WTC11 (cell line): Measurements from ENCODE around the gene RGS5. TPM values are rescaled to one million over a fixed set of nuclear protein-coding genes. Genes with fewer than 3 reads are reported as not detected.
A peak's percentile ranks its signal among the peaks of the same experiment; 100 is the strongest.
"Not testable (repeated sequence)": the region's sequence is repeated elsewhere in the genome, so short reads cannot be mapped to it uniquely, and the experiment has no call there.

Source experiments
- ATAC-seq: fragments of 200-7000 bp; cut with Tn5 transposase; 2 replicates; pipeline ENCODE4 v1.10.0; 2021; ENCODE audit warnings: mild to moderate bottlenecking, moderate library complexity
- Bru-seq: library from RNA; stranded (reverse); fragments of 400-500 nt; gene quantifications from one replicate; lab custom pipeline; 2021; lab: Mats Ljungman, UMichigan
- CTCF ChIA-PET: fragments of 300-600 bp; sonication (Branson Sonifier 250); formaldehyde crosslinking; loops from one replicate; lab custom pipeline; 2021; ENCODE audit warnings: antibody characterized with exemption; lab: Charles Lee
- POLR2A ChIA-PET: fragments of 350-600 bp; sonication (Branson Sonifier 250); formaldehyde crosslinking; loops from one replicate; lab custom pipeline; 2021; ENCODE audit warnings: antibody characterized with exemption; lab: Charles Lee
- DNase-seq: peaks from one replicate; pipeline ENCODE4 v3.0.0; 2021; ENCODE audit warnings: low spot score
- H3K27ac Mint-ChIP-seq: 2 replicates; pipeline ENCODE4 v1.8.0; 2021; ENCODE audit warnings: mixed read lengths
- H3K27me3 Mint-ChIP-seq: 2 replicates; pipeline ENCODE4 v1.8.0; 2021; ENCODE audit warnings: low read depth, mild to moderate bottlenecking, moderate library complexity, mixed read lengths
- H3K36me3 Mint-ChIP-seq: 2 replicates; pipeline ENCODE4 v1.8.0; 2021; ENCODE audit warnings: mixed read lengths
- H3K4me1 Mint-ChIP-seq: 2 replicates; pipeline ENCODE4 v1.8.0; 2022; ENCODE audit warnings: mixed read lengths
- H3K4me3 Mint-ChIP-seq: 2 replicates; pipeline ENCODE4 v1.8.0; 2021; ENCODE audit warnings: mild to moderate bottlenecking, moderate library complexity, mixed read lengths
- H3K9me3 Mint-ChIP-seq: 2 replicates; pipeline ENCODE4 v1.8.0; 2021; ENCODE audit warnings: mixed read lengths
- CREB1 ChIP-seq: sonication (generic); formaldehyde crosslinking; IDR thresholded peaks from 2 replicates; pipeline ENCODE4 v1.8.0; 2023; ENCODE audit warnings: mild to moderate bottlenecking, missing genetic modification reagents
- CREM ChIP-seq: sonication (generic); formaldehyde crosslinking; IDR thresholded peaks from 2 replicates; pipeline ENCODE4 v1.8.1; 2022; ENCODE audit warnings: mild to moderate bottlenecking, missing genetic modification reagents, moderate library complexity
- CTCF ChIP-seq: fragments of 200-600 bp; IDR thresholded peaks from 2 replicates; pipeline ENCODE4 v1.8.0; 2022; ENCODE audit warnings: antibody characterized with exemption
- MXD4 ChIP-seq: fragments of 250-450 bp; sonication (Bioruptor Pico); IDR thresholded peaks from 2 replicates; pipeline ENCODE4 v1.8.0; 2021; ENCODE audit warnings: mild to moderate bottlenecking, moderate library complexity, borderline replicate concordance
- NFATC4 ChIP-seq: fragments of 250-450 bp; sonication (Bioruptor Pico); IDR thresholded peaks from 2 replicates; pipeline ENCODE4 v1.9.0; 2021; ENCODE audit warnings: mild to moderate bottlenecking
- NR2C2 ChIP-seq: sonication (generic); formaldehyde crosslinking; IDR thresholded peaks from 2 replicates; pipeline ENCODE4 v1.8.0; 2022; ENCODE audit warnings: mild to moderate bottlenecking, missing genetic modification reagents
- PRRX2 ChIP-seq: fragments of 250-450 bp; sonication (Bioruptor Pico); IDR thresholded peaks from 2 replicates; pipeline ENCODE4 v1.8.0; 2021; ENCODE audit warnings: mild to moderate bottlenecking
- SMAD3 ChIP-seq: sonication (generic); formaldehyde crosslinking; IDR thresholded peaks from 2 replicates; pipeline ENCODE4 v1.8.0; 2022; ENCODE audit warnings: missing genetic modification reagents, mild to moderate bottlenecking, borderline replicate concordance
- SP1 ChIP-seq: sonication (generic); formaldehyde crosslinking; conservative IDR thresholded peaks from 2 replicates; pipeline ENCODE4 v1.8.1; 2022; ENCODE audit warnings: missing genetic modification reagents
- TEAD1 ChIP-seq: sonication (generic); formaldehyde crosslinking; IDR thresholded peaks from 2 replicates; pipeline ENCODE4 v1.8.0; 2022; ENCODE audit warnings: mild to moderate bottlenecking, missing genetic modification reagents
- TEAD4 ChIP-seq: sonication (generic); formaldehyde crosslinking; IDR thresholded peaks from 2 replicates; pipeline ENCODE4 v1.8.0; 2022; ENCODE audit warnings: mild to moderate bottlenecking, missing genetic modification reagents
- ZNF121 ChIP-seq: sonication (generic); formaldehyde crosslinking; IDR thresholded peaks from 2 replicates; pipeline ENCODE4 v1.8.0; 2023; ENCODE audit warnings: missing genetic modification reagents
- ZNF138 ChIP-seq: sonication (generic); formaldehyde crosslinking; conservative IDR thresholded peaks from 2 replicates; pipeline ENCODE4 v1.8.1; 2022; ENCODE audit warnings: mild to moderate bottlenecking, moderate library complexity, missing genetic modification reagents
- ZNF232 ChIP-seq: sonication (generic); formaldehyde crosslinking; IDR thresholded peaks from 2 replicates; pipeline ENCODE4 v1.8.0; 2022; ENCODE audit warnings: mild to moderate bottlenecking, missing genetic modification reagents
- ZNF396 ChIP-seq: fragments of 250-450 bp; sonication (Bioruptor Pico); IDR thresholded peaks from 2 replicates; pipeline ENCODE4 v1.8.0; 2021; ENCODE audit warnings: mild to moderate bottlenecking, moderate library complexity, borderline replicate concordance
- ZNF416 ChIP-seq: fragments of 250-450 bp; sonication (Bioruptor Pico); IDR thresholded peaks from 2 replicates; pipeline ENCODE4 v1.9.0; 2021; ENCODE audit warnings: mild to moderate bottlenecking, inconsistent platforms
- ZNF425 ChIP-seq: fragments of 250-450 bp; sonication (Bioruptor Pico); conservative IDR thresholded peaks from 2 replicates; pipeline ENCODE4 v1.9.0; 2021; ENCODE audit warnings: mild to moderate bottlenecking
- long read RNA-seq, 3 experiments: library from RNA in 1 of 3; library from capped mRNA in 1 of 3; library from polyadenylated mRNA in 1 of 3; unstranded in 2 of 3; stranded (forward) in 1 of 3; transcript quantifications; one replicate each; pipeline ENCODE4 v2.0.0, GENCODE V29; 2021
- total RNA-seq: library from RNA; stranded (reverse); gene quantifications from 3 replicates; pipeline ENCODE4 v1.2.3, GENCODE V29; 2021
- TF ChIP-seq, protein P1 (sequence below): fragments of 250-450 bp; sonication (Bioruptor Pico); IDR thresholded peaks from 2 replicates; pipeline ENCODE4 v1.9.0; 2021; ENCODE audit warnings: mild to moderate bottlenecking

Gene RGS5
- total RNA-seq (19.4 to 23.6 TPM (median 21.6 TPM) in 3 replicates), Bru-seq, nascent RNA (percentile 58 among the genes with signal in this experiment)
- long read RNA-seq, experiment 1, full-length matches to known transcripts = 144 of 158 reads
- long read RNA-seq, experiment 1, partial matches to known transcripts = 2 of 158 reads
- long read RNA-seq, experiment 1, other reads (novel, unspliced or antisense) = 12 of 158 reads
- long read RNA-seq, experiment 2, full-length matches to known transcripts = 10 of 24 reads
- long read RNA-seq, experiment 2, partial matches to known transcripts = 0 of 24 reads
- long read RNA-seq, experiment 2, other reads (novel, unspliced or antisense) = 14 of 24 reads
- long read RNA-seq, experiment 3, full-length matches to known transcripts = 65 of 73 reads
- long read RNA-seq, experiment 3, partial matches to known transcripts = 1 of 73 reads
- long read RNA-seq, experiment 3, other reads (novel, unspliced or antisense) = 7 of 73 reads

DNA sequence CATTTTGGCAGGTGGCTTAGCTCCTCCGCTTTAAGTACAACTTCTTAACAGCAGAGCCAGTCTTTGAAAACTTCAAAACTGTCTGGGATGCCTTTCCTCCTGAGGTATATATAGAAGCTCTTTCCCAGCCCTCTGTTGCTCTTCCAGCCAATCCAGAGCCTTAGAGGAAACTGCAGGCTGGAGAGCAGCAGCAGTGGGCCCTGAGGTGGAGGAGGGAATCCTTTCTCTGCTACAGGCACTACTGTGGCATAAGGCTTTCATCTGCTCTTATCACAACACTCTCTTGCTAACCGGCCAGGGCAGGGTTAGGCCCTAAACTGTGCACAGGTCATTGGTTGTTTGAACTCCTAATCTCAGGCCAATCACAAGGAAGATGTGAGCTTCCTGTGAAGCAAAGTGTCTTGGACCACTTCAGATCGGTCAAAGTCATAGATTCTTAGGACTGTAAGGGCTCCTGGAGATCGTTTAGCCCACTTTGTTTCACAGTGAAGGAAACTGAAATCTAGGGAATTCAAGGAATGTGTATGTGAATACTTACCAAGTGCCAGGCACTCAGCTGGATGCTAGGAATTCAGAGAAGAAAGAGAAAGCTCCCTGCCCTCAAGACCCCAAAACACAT lies at the start of gene RGS5:
RGS5 (minus strand) TSS at position 84 of the 619 bp plus-strand sequence; CDS start at position 3, 81 bp downstream.
- Mint-ChIP-seq H3K27ac (peak within 1 kb of the TSS; percentile 99), H3K4me3 (peak within 1 kb of the TSS; percentile 43), H3K9me3 (no peaks in the 10 kb centered on the region), H3K36me3 (no peaks in the 10 kb centered on the region), H3K4me1 (peaks cover 40% of the 10 kb centered on the region), H3K27me3 (no peaks in the 10 kb centered on the region)
- ATAC-seq (peak; percentile 91), DNase-seq (peak; percentile 38)
- peak; percentile 81; the same call in 1 of the 2 replicates for TF ChIP-seq TEAD4 (CRISPR knock-in tag)
- TF ChIP-seq TEAD1 = peak; percentile 94; the same call in 1 of the 2 replicates
- no peak for TF ChIP-seq SMAD3 (CRISPR knock-in tag)
- CTCF ChIA-PET = interaction anchor here (0.7 to 1.5 kb wide), 5 partner anchors 28 to 343 kb away, joined by 3 to 8 read pairs (median 6); partner anchors contain the start of gene RGS4
- POLR2A ChIA-PET = interaction anchor here (0.6 to 1.6 kb wide), 2 partner anchors 119 to 131 kb away, joined by 3 read pairs; partner anchors contain the start of gene NUF2

- ChIA-PET CTCF (no interaction called here), POLR2A (no interaction called here)
- H3K4me3 Mint-ChIP-seq = no peak overlapping the region
- H3K4me1 Mint-ChIP-seq = no peaks in the 10 kb centered on the region
- 0 out of 2 replicates have a peak, but pooled peaks cover 3% of the 10 kb centered on the region for H3K36me3 Mint-ChIP-seq
- ATAC-seq (no peak), DNase-seq (no peak)
- no peak overlapping the region for H3K27ac Mint-ChIP-seq
- no peaks in the 10 kb centered on the region for H3K9me3 Mint-ChIP-seq
- H3K27me3 Mint-ChIP-seq = no peaks in the 10 kb centered on the region
- TF ChIP-seq ZNF121 (CRISPR knock-in tag) (no peak), ZNF416 (CRISPR knock-in tag) (no peak), ZNF232 (CRISPR knock-in tag) (no peak), PRRX2 (no peak), ZNF425 (CRISPR knock-in tag) (no peak), SP1 (CRISPR knock-in tag) (no peak), MXD4 (no peak)
- TF ChIP-seq, protein P1, sequence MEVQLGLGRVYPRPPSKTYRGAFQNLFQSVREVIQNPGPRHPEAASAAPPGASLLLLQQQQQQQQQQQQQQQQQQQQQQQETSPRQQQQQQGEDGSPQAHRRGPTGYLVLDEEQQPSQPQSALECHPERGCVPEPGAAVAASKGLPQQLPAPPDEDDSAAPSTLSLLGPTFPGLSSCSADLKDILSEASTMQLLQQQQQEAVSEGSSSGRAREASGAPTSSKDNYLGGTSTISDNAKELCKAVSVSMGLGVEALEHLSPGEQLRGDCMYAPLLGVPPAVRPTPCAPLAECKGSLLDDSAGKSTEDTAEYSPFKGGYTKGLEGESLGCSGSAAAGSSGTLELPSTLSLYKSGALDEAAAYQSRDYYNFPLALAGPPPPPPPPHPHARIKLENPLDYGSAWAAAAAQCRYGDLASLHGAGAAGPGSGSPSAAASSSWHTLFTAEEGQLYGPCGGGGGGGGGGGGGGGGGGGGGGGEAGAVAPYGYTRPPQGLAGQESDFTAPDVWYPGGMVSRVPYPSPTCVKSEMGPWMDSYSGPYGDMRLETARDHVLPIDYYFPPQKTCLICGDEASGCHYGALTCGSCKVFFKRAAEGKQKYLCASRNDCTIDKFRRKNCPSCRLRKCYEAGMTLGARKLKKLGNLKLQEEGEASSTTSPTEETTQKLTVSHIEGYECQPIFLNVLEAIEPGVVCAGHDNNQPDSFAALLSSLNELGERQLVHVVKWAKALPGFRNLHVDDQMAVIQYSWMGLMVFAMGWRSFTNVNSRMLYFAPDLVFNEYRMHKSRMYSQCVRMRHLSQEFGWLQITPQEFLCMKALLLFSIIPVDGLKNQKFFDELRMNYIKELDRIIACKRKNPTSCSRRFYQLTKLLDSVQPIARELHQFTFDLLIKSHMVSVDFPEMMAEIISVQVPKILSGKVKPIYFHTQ (CRISPR knock-in tag) = no peak
These were observed 47.8 kb upstream of the RGS5 start for GRCh38 chr1:163250382-163250974.

- POLR2A ChIA-PET = no interaction called here
- H3K27ac Mint-ChIP-seq = no peak overlapping the region
- H3K9me3 Mint-ChIP-seq = peaks cover under 1% of the 10 kb centered on the region; the same call in 1 of the 2 replicates
- TF ChIP-seq ZNF396 = no peak
- TF ChIP-seq NR2C2 (CRISPR knock-in tag) = no peak
- TF ChIP-seq SP1 (CRISPR knock-in tag) = no peak
- TF ChIP-seq CREM (CRISPR knock-in tag) = no peak
- TF ChIP-seq MXD4 = no peak
- no peak for TF ChIP-seq ZNF138
- TF ChIP-seq ZNF121 (CRISPR knock-in tag) = no peak
- TF ChIP-seq CREB1 (CRISPR knock-in tag) = no peak
- no peak for TF ChIP-seq NFATC4 (CRISPR knock-in tag)
- no peak for TF ChIP-seq CTCF
- DNase-seq (no peak), ATAC-seq (no peak)
- CTCF ChIA-PET = no interaction called here
- H3K4me3 Mint-ChIP-seq = no peak overlapping the region
- no peaks in the 10 kb centered on the region for H3K27me3 Mint-ChIP-seq
- 0 out of 2 replicates have a peak, but pooled peaks cover under 1% of the 10 kb centered on the region for H3K36me3 Mint-ChIP-seq
- H3K4me1 Mint-ChIP-seq = no peaks in the 10 kb centered on the region
These were observed 45.3 kb upstream of the RGS5 start for GRCh38 chr1:163248064-163248463.

DNA sequence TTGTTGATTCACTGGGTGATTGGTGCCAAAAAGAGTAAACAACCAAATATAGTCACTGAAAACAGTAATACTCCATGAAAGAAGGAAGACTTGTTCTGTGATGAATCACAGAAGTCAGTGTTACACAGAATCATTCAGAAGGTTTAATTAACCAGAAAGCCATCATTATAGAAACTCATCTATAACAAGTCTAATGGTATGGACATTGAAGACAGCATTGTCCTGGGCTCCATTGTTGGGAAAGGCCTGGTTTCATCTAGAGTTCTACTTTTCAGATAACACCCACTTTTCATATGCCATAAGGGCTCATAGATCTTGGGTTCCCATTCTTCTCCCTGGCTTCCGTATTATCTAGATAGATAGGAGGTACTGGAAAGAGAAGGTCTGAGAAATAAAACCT lies 41.9 kb upstream of the RGS5 start:
- H3K27ac Mint-ChIP-seq, POLR2A ChIA-PET, CTCF ChIA-PET, ATAC-seq, H3K36me3 Mint-ChIP-seq, H3K4me1 Mint-ChIP-seq, DNase-seq, H3K4me3 Mint-ChIP-seq, H3K27me3 Mint-ChIP-seq, H3K9me3 Mint-ChIP-seq: not testable (repeated sequence)
